AG04450 (cell line): ENCODE data around the gene IGLL5. TPM values are rescaled to one million over a fixed set of nuclear protein-coding genes. Genes with fewer than 3 reads are reported as not detected.

ENCODE experiments used
- CTCF ChIA-PET: fragments of 300-600, 350-600 bp; formaldehyde crosslinking; extraction: SDS; loops from one replicate; lab custom pipeline; 2022; ENCODE audit warnings: antibody characterized with exemption, inconsistent platforms; lab: Charles Lee
- POLR2A ChIA-PET: fragments of 350-600 bp; formaldehyde crosslinking; extraction: SDS; loops from one replicate; lab custom pipeline; 2021; ENCODE audit warnings: antibody characterized with exemption, inconsistent platforms; lab: Yijun Ruan, JAX
- DNase-seq: peaks from one replicate; pipeline ENCODE4 v3.0.0-alpha.2; 2011; ENCODE audit warnings: low read depth, low spot score
- H3K27ac ChIP-seq: one replicate; pipeline ENCODE4 v1.5.1; 2012; ENCODE audit warnings: low read depth, low read length, control low read depth
- H3K27me3 ChIP-seq: one replicate; pipeline ENCODE4 v1.6.0; 2012; ENCODE audit warnings: low read length; ENCODE audit not compliant: control insufficient read depth, insufficient read depth
- H3K4me3 ChIP-seq: 2 replicates; pipeline ENCODE4 v1.5.1; 2011; ENCODE audit warnings: mild to moderate bottlenecking, low read depth, low read length, control low read depth
- H3K9me3 ChIP-seq: 2 replicates; pipeline ENCODE4 v1.5.1; 2012; ENCODE audit warnings: low read length; ENCODE audit not compliant: control insufficient read depth, insufficient read depth
- polyA plus RNA-seq: library from polyadenylated mRNA; depleted of rRNA; stranded (reverse); fragments of >200 nt; gene quantifications from 2 replicates; pipeline ENCODE4 v1.2.3, GENCODE V29; 2011
- TF ChIP-seq, protein P1 (sequence below): IDR thresholded peaks from 2 replicates; pipeline ENCODE4 v1.5.1; 2011; ENCODE audit warnings: low read depth, low read length, control low read depth, inconsistent platforms

Gene IGLL5
- polyA plus RNA-seq, 1 experiment, result not detected

GRCh38 chr22:22924369-22925145 lies 36.9 kb downstream of the IGLL5 start:
- H3K9me3 ChIP-seq, result no peaks in the 10 kb centered on the region; the same call in 1 of the 2 replicates
- no peak overlapping the region for H3K4me3 ChIP-seq
- H3K27ac ChIP-seq, result no peak overlapping the region
- ChIA-PET POLR2A (no interaction called here), CTCF (no interaction called here)
- DNase-seq, result no peak
- H3K27me3 ChIP-seq, result peaks cover 4% of the 10 kb centered on the region
- TF ChIP-seq, protein P1, sequence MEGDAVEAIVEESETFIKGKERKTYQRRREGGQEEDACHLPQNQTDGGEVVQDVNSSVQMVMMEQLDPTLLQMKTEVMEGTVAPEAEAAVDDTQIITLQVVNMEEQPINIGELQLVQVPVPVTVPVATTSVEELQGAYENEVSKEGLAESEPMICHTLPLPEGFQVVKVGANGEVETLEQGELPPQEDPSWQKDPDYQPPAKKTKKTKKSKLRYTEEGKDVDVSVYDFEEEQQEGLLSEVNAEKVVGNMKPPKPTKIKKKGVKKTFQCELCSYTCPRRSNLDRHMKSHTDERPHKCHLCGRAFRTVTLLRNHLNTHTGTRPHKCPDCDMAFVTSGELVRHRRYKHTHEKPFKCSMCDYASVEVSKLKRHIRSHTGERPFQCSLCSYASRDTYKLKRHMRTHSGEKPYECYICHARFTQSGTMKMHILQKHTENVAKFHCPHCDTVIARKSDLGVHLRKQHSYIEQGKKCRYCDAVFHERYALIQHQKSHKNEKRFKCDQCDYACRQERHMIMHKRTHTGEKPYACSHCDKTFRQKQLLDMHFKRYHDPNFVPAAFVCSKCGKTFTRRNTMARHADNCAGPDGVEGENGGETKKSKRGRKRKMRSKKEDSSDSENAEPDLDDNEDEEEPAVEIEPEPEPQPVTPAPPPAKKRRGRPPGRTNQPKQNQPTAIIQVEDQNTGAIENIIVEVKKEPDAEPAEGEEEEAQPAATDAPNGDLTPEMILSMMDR, result no peak

DNA sequence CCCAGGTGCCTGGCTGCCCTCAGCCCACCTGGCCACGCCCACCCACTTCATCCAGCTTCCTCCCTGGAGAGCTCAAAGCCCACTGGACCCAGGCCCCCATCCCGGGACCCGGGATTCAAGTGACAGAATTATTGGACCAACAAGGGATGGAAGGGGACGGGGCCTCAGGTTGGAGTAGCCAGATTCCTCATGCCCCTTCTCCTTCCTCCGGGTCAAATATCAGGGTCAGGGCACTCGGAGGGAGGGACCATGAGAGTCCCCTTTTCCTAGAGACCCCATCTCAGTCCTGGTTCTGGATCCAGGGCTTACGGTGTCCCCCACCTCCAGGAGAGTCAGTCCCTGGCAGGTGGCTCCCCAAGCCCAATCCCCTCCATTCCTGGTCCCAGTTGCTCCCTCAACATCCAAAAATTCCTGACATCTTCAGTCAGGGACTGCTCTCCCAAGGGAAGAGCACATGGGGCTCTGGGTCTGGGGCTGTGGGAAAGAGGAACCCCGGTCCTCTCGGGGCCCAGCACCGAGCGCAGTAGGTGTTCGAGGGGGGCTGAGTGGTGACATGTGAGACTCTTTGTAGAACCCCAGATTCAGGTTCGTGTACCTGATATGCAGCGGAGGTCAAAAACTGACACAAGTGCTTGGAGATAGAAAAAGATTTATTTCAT lies 37.7 kb downstream of the IGLL5 start:
- POLR2A ChIA-PET, result no interaction called here
- no peak overlapping the region for H3K27ac ChIP-seq
- DNase-seq, result no peak
- TF ChIP-seq, protein P1, result no peak
- H3K27me3 ChIP-seq, result peaks cover 4% of the 10 kb centered on the region
- CTCF ChIA-PET, result no interaction called here
- no peaks in the 10 kb centered on the region; the same call in 1 of the 2 replicates for H3K9me3 ChIP-seq
- H3K4me3 ChIP-seq, result no peak overlapping the region

DNA sequence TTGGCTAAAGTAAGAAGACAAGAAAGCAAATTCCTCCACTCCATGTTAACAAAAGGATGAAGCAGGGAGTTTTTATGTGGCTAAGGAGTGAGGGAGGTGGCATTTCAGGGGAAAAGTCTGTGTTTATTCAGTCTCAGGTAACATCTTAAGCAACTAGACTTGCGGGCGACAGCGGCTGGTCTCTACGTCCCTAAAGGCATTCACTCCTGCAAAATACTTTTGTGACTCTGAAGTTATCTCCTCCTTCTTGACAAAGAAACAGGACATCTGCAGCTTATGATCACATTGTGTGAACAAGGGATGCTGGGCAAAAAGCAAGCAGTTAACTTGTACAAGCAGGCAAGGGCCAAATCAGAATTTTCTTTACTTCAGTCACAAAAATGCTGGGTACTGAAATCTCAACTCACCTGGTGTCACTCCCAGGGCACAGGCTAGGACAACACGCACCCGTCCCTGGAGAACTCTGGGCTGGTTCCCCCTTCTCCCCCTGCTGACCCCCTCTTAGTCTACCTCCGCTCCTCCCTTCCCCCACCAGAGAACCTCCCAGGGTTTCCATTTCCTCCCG lies 38.3 kb downstream of the IGLL5 start:
- H3K4me3 ChIP-seq, result no peak overlapping the region
- ChIA-PET POLR2A (no interaction called here), CTCF (no interaction called here)
- TF ChIP-seq, protein P1, result no peak
- peaks cover 4% of the 10 kb centered on the region for H3K27me3 ChIP-seq
- no peak overlapping the region for H3K27ac ChIP-seq
- no peak for DNase-seq
- no peaks in the 10 kb centered on the region; the same call in 1 of the 2 replicates for H3K9me3 ChIP-seq

- Histone ChIP-seq H3K4me3 (no peak overlapping the region), H3K27ac (no peak overlapping the region), H3K27me3 (peaks cover 3% of the 10 kb centered on the region), H3K9me3 (no peaks in the 10 kb centered on the region; the same call in 1 of the 2 replicates)
- POLR2A ChIA-PET, result no interaction called here
- no peak for DNase-seq
- TF ChIP-seq, protein P1, result no peak
- CTCF ChIA-PET, result no interaction called here
These were observed 39.0 kb downstream of the IGLL5 start for GRCh38 chr22:22926370-22927195.
